Measurements from ENCODE around the gene CPNE8. TPM values are rescaled to one million over a fixed set of nuclear protein-coding genes. Genes with fewer than 3 reads are reported as not detected.

The CPNE8 gene
- total and polyA plus RNA-seq, 2 donors (not counting 1 experiment from before 2014, with no cell fraction given), result 1.5 to 1.6 TPM

GRCh38 chr12:38628288-38628687 is 277.1 kb downstream of the CPNE8 start:
- H2AFZ ChIP-seq (ENCODE audit: insufficient read depth, low read depth, low read length, poor library complexity, severe bottlenecking), result no peak overlapping the region
- H3K27me3 Mint-ChIP-seq, result no peaks in the 10 kb centered on the region
- H3K4me3 ChIP-seq (ENCODE audit: control extremely low read depth in 1 of 5, extremely low read depth in 1 of 5, insufficient read depth in 1 of 5, low read depth in 2 of 5, low read length in 4 of 5), result no peak overlapping the region
- no peak overlapping the region for H3K9ac ChIP-seq (ENCODE audit: low read length)
- ChIA-PET CTCF (no interaction called here), POLR2A (no interaction called here)
- no peak overlapping the region for H3K27ac Mint-ChIP-seq
- no peaks in the 10 kb centered on the region for H3K9me3 ChIP-seq (ENCODE audit: control extremely low read depth in 1 of 3, control insufficient read depth in 2 of 3, insufficient read depth in 1 of 3, low read length in 2 of 3)
- no peaks in the 10 kb centered on the region for H3K27me3 ChIP-seq (replicated peaks in 1 of 4; ENCODE audit: control extremely low read depth in 1 of 4, control insufficient read depth in 3 of 4, insufficient read depth in 4 of 4, low read length in 3 of 4)
- H3K27ac ChIP-seq (ENCODE audit: low read length in 2 of 2), result no peak overlapping the region
- no peak for TF ChIP-seq EZH2 (IDR thresholded peaks at IDR 0.05; ENCODE audit: borderline replicate concordance, insufficient read depth, low read depth, low read length, poor library complexity, severe bottlenecking)
- TF ChIP-seq, protein P1, sequence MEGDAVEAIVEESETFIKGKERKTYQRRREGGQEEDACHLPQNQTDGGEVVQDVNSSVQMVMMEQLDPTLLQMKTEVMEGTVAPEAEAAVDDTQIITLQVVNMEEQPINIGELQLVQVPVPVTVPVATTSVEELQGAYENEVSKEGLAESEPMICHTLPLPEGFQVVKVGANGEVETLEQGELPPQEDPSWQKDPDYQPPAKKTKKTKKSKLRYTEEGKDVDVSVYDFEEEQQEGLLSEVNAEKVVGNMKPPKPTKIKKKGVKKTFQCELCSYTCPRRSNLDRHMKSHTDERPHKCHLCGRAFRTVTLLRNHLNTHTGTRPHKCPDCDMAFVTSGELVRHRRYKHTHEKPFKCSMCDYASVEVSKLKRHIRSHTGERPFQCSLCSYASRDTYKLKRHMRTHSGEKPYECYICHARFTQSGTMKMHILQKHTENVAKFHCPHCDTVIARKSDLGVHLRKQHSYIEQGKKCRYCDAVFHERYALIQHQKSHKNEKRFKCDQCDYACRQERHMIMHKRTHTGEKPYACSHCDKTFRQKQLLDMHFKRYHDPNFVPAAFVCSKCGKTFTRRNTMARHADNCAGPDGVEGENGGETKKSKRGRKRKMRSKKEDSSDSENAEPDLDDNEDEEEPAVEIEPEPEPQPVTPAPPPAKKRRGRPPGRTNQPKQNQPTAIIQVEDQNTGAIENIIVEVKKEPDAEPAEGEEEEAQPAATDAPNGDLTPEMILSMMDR (IDR thresholded peaks at IDR 0.05), result no peak
- ATAC-seq (ENCODE audit: low read depth), result no peak
- H3K4me1 ChIP-seq (ENCODE audit: control insufficient read depth in 2 of 2, insufficient read depth in 2 of 2, low read length in 2 of 2), result no peaks in the 10 kb centered on the region
- intact Hi-C loops (cut with micrococcal nuclease), result no loop called here
- no peak for DNase-seq
- peaks cover 2% of the 10 kb centered on the region for H3K9me3 Mint-ChIP-seq (ENCODE audit: insufficient read depth)
- no peaks in the 10 kb centered on the region for H4K20me1 ChIP-seq (ENCODE audit: control insufficient read depth, insufficient read depth, low read length, poor library complexity, severe bottlenecking)
- no peak overlapping the region for H3K4me2 ChIP-seq (replicated peaks; ENCODE audit: low read depth, low read length, poor library complexity, severe bottlenecking)
- no peaks in the 10 kb centered on the region for H3K79me2 ChIP-seq (ENCODE audit: control insufficient read depth, insufficient read depth, low read length)
- H3K4me3 Mint-ChIP-seq, result no peak overlapping the region
- H3K36me3 ChIP-seq (replicated peaks in 1 of 2; ENCODE audit: control extremely low read depth in 1 of 2, control insufficient read depth in 1 of 2, extremely low read depth in 1 of 2, insufficient read depth in 2 of 2, low read length in 1 of 2), result no peaks in the 10 kb centered on the region
- no peaks in the 10 kb centered on the region for H3K4me1 Mint-ChIP-seq

DNA sequence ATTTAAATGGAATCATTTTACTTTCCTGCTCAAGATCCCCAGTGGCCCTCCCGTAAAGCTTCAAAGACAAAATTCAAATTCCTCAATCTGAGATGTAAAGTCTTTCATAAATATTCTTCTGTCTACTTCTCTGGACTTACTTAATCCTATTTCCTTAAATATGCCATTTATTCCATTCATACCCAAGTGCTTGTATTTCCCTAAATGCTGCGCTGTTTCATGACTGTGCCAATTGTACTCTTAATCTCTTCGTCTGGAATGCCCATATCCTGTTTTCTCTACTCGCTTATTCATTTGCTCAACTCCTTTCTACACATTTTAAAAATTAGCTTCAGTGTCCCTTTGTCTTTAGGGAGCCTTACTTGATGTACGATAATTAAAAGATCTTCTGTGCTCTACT is 280.1 kb downstream of the CPNE8 start:
- WGBS (ENCODE audit: insufficient coverage), result 100% methylated on average over 3 of the region's 5 CpGs
- no peak for ATAC-seq (ENCODE audit: low read depth)
- no peak overlapping the region for H3K4me3 Mint-ChIP-seq
- intact Hi-C loops (cut with micrococcal nuclease), result no loop called here
- Histone ChIP-seq H3K79me2 (ENCODE audit: control insufficient read depth, insufficient read depth, low read length) (no peaks in the 10 kb centered on the region), H3K9me3 (ENCODE audit: control extremely low read depth in 1 of 3, control insufficient read depth in 2 of 3, insufficient read depth in 1 of 3, low read length in 2 of 3) (no peaks in the 10 kb centered on the region), H4K20me1 (ENCODE audit: control insufficient read depth, insufficient read depth, low read length, poor library complexity, severe bottlenecking) (no peaks in the 10 kb centered on the region), H3K36me3 (replicated peaks in 1 of 2; ENCODE audit: control extremely low read depth in 1 of 2, control insufficient read depth in 1 of 2, extremely low read depth in 1 of 2, insufficient read depth in 2 of 2, low read length in 1 of 2) (no peaks in the 10 kb centered on the region), H3K4me2 (replicated peaks; ENCODE audit: low read depth, low read length, poor library complexity, severe bottlenecking) (no peak overlapping the region), H3K9ac (ENCODE audit: low read length) (no peak overlapping the region), H3K4me1 (ENCODE audit: control insufficient read depth in 2 of 2, insufficient read depth in 2 of 2, low read length in 2 of 2) (no peaks in the 10 kb centered on the region), H3K27me3 (replicated peaks in 1 of 4; ENCODE audit: control extremely low read depth in 1 of 4, control insufficient read depth in 3 of 4, insufficient read depth in 4 of 4, low read length in 3 of 4) (no peaks in the 10 kb centered on the region), H3K4me3 (ENCODE audit: control extremely low read depth in 1 of 5, extremely low read depth in 1 of 5, insufficient read depth in 1 of 5, low read depth in 2 of 5, low read length in 4 of 5) (no peak overlapping the region), H2AFZ (ENCODE audit: insufficient read depth, low read depth, low read length, poor library complexity, severe bottlenecking) (no peak overlapping the region), H3K27ac (ENCODE audit: low read length in 2 of 2) (no peak overlapping the region)
- no peaks in the 10 kb centered on the region for H3K4me1 Mint-ChIP-seq
- ChIA-PET CTCF (no interaction called here), POLR2A (no interaction called here)
- TF ChIP-seq, protein P1 (IDR thresholded peaks at IDR 0.05), result no peak
- TF ChIP-seq EZH2 (IDR thresholded peaks at IDR 0.05; ENCODE audit: borderline replicate concordance, insufficient read depth, low read depth, low read length, poor library complexity, severe bottlenecking), result no peak
- H3K27ac Mint-ChIP-seq, result no peak overlapping the region
- no peaks in the 10 kb centered on the region for H3K27me3 Mint-ChIP-seq
- DNase-seq, result no peak
- peaks cover 2% of the 10 kb centered on the region for H3K9me3 Mint-ChIP-seq (ENCODE audit: insufficient read depth)

Data from B cell (primary cell).